Occipital lobe (tissue), 2 donors: Measurements from ENCODE around the gene FOXN1. TPM values are rescaled to one million over a fixed set of nuclear protein-coding genes. Genes with fewer than 3 reads are reported as not detected.

Source experiments
- DNase-seq: peaks from one replicate; lab custom pipeline; 2025; lab: John Stamatoyannopoulos, UW
- total RNA-seq: library from RNA; depleted of rRNA; stranded (reverse); fragments of >200 nt; gene quantifications from one replicate; pipeline ENCODE4 v1.2.3, GENCODE V29; 2014

The FOXN1 gene
- total RNA-seq, 1 donor from 2014 or later = not detected

DNA sequence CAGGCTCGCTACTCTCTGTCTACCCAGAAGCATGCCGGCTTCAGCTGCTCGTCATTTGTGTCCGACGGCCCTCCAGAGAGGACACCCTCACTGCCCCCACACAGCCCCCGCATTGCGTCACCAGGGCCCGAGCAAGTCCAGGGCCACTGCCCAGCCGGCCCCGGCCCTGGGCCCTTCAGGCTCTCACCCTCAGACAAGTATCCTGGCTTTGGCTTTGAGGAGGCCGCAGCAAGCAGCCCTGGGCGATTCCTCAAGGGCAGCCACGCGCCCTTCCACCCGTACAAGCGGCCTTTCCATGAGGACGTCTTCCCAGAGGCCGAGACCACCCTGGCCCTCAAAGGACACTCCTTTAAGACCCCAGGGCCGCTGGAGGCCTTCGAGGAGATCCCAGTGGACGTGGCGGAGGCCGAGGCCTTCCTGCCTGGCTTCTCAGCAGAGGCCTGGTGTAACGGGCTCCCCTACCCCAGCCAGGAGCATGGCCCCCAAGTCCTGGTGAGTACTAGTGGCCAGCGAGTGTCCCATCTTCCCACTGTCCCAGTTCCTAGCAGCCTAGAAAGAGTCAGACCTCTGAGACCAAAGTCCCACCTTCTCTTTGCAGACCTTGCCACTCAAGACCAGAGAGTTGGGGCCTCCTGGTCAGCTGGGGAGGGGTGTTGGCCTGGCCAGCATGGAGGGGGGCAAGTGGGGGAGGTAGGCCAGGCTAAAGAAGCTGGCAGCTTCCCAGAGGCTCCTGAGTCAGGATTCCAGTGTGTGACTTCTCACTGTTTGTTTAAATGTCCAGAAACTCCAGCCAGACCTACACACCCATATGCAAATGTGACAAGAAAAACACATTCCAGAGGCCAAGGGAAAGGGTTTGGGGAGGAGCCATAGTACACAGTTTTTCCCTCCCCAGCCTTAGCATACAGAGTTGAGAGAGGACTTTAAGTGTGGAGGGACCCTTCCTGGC lies 18.6 kb downstream of the FOXN1 start:
- no peak for DNase-seq

DNA sequence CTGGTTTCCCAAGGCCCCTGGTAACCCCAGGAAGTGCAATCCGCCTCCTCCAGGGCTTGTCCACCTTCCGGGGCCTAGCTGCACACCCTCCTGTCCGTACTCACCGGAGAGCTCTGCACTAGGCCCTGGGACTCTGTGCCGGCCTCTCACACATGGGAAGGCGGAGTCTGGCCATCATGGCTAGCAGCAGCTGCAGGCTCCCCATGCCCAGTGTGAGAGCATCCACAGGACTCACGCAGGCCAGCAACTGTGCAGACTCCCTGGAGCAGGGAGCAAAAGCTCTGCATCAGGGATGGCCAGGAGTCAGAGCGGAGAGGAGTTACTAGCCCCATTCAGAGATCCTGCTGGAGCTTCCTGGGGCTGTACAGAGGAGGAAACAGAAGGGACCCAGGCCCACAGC lies 20.2 kb downstream of the FOXN1 start:
- DNase-seq = no peak

DNA sequence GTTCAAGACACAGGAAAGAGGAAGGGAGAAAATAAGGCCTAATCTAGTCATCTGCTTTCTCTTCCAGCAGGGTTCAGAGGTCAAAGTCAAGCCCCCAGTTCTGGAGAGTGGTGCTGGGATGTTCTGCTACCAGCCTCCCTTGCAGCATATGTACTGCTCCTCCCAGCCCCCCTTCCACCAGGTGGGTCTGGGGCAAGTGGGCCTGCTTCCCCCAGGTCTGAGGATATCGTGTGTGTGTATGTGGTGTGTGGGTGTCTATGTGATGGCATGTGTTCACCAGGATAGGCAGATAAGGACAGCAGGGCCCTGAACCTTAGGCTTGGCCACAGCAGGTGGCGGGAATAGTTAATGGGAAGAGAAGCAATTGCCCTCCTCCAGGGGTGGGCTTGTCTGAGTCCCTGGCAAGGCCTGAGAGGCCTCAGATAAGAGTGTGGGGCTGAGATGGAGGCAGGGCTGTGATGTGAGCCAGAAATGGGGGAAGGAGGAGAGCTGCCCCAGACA lies 21.1 kb downstream of the FOXN1 start:
- no peak for DNase-seq

DNA sequence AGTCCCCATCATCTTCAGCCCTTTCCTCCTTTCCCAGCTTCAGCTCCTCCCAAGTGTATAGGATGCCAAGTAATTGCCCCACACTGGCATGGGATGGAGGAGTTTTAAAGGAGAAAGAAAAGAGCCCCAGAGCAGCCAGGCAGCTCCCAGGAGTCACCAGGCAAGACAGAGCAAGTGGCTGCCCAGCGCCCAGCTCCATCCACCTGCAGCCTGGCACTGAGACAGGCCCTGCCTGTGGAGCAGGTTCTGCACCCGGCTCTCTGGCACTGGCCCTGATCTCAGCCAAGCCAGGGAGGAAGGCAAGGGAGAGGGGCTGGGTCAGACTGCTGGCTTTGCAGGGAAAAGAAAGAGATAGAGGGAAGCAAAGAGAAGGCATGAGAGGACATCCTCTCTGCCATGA lies 21.7 kb downstream of the FOXN1 start:
- DNase-seq = no peak

DNA sequence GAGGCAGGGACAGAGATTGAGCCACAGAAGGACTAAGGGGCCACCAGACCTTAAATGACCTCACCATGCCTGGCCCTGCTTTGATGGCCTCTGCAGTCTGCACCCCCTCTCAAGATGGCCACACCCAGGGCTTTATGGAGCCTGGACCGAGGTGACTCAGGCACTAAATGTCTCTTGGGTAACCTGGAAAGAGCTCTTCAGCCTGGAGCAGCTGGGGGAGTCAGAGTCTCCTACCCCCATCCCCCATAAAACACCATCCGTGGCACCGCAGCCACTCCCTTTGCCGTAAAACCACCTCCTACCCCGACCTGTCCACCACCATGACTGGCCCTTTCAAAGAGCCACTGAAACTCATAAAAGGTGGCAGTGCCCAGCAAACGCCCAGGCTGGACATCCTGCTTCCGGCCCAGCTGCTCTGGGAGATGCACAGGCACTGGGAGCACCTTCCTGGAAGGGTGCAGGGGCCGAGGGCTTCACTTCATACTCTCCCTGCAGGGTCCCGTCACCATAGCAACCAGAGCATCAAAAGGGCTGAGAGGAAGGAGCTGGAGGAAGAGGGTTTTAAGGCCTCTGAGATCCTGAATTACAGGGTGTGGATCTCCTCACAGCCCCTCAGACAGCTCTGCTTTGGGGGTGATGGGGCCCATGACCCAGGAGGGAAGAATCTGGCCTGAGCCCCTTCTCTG lies 22.3 kb downstream of the FOXN1 start:
- no peak for DNase-seq

DNA sequence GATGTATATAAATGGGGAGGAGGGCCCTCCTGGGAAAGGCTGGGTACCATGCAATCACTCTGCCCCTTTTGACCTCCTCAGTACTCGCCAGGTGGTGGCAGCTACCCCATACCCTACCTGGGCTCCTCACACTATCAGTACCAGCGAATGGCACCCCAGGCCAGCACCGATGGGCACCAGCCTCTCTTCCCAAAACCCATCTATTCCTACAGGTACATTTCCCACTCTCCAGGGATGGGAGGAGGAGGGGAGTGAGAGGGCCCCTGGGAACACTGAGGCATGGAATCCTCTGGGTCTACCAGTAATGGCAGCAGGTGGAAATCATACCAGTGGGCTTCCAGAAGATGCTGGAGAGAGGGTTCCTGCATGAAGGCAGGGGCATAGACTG lies 22.9 kb downstream of the FOXN1 start:
- no peak for DNase-seq

DNA sequence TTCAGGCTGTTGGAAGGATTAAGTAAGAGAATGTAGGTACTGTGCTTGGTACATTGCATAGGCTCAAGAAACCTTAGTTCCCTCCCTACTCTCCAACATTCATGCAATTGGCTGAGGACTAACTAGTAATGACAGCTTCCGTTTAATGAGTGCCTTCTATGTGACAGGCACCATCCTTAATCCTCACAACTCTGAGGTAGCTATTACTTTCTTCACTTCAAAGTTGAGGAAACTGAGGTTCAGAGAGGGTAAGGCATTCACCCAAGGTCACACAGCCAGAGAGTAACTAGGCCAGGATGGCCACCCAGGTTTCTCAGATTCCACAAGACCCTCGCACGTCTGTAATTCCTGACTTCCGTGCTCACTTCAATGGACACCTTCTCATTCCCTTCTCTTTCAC lies 24.1 kb downstream of the FOXN1 start:
- no peak for DNase-seq

DNA sequence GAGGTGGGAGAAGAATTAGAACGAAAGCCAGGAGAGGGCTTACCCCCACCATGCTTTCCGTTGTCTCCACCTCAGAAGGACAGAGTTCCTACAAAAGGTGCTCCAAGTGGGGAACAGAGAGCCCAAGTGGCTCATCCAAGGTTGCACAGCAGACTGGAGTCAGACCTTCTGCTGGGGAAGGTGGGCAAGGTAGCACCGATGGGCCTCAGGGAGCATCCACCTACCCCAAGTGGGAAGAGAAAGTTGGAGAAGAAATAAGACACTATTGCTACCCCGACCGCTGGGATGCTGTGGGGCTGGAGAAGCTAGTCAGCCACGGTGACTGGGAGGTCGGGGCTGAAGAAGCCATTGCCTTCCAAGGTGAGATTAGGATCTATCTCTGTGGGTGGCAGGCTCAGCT lies 24.8 kb downstream of the FOXN1 start:
- no peak for DNase-seq

DNA sequence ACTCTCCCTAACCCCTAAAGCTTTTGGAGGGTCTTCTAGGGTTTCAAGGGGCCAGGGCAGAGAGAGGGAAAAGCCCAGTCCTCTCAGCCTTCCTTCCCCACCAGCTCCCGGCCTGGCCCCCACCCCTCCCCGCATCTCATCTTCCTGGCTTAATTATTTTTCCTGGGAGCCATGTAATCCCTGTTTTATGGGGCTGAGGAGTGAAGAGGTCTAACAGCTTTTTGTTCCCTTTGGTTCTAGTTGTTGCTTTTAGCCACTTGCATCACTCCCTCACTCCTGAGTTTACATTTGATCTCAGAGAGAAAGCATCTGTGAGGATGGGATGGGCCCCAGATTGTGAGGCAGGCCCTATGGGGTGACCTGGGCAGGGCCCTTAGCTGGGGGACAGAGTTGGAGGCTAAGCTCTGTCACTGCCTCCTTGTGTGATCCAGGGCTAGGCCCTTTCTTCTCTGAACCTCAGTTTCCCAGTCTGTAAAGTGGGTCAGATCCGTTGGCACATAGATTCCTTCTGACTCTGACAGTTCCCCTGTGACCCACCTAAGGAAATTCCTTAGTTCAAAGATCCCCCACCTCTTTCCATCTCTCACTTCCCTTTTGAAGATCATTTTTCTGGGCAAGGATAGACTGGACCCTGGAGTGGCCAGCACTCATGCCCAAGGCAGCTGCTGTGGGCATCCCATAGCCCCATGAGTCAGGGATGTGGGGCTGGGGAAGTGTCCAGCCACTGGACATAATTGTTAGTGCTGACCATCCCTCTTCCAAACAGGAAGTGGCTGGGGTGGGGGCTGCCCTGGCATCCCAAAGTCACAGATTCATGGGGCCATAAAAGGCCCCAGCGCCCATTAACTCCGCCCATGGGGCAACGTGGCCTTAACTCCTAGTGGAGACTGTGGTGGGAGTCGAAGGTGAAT lies 26.2 kb downstream of the FOXN1 start:
- DNase-seq = no peak

DNA sequence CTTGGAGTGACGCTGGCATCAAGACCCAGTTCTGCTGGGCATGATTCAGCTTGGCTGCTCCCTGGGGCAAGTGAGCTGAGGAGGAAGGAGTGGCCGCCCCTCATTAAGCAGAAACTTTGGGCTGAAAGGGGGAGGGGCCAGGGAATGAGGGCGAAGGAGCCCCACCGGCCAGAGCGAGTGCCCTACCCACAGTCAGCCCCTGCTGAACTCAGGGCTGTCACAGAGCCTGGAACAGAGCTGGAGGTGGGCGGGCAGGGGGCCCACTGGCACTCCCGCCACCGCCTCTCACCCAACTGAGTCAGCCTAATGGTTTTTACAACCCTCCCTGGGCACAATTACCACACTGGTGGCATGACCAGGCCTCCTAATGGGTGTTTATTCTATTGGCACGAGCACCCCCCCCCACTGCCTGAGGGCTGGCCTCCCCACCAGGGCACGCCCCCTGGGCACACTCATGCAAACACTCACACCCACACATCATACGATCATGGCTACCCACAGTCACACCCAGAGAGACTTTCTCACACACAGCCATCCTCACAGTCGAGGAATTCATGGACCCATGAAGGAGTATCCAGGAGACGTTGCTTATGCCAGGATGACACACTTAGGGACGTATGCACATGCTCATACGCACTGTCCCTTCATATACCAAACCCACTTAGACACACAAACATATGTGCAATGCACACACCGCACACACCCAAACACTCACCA lies 27.1 kb downstream of the FOXN1 start:
- no peak for DNase-seq

DNA sequence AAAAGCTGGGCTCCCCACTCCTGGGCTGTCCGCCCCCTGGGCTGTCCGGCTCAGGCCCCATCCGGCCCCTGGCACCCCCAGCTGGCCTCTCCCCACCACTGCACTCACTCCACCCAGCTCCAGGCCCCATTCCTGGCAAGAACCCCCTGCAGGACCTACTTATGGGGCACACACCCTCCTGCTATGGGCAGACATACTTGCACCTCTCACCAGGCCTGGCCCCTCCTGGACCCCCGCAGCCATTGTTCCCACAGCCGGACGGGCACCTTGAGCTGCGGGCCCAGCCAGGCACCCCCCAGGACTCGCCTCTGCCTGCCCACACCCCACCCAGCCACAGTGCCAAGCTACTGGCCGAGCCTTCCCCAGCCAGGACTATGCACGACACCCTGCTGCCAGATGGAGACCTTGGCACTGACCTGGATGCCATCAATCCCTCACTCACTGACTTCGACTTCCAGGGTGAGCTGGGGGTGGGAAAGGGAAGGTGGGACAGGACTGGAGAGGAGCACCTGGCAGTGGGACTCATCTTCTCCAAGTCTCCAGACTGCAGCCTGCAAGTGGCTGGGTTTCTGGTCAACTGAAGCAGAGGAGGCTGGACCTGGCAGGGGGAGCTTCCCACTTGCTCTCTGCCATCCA lies 28.7 kb downstream of the FOXN1 start:
- no peak for DNase-seq

DNA sequence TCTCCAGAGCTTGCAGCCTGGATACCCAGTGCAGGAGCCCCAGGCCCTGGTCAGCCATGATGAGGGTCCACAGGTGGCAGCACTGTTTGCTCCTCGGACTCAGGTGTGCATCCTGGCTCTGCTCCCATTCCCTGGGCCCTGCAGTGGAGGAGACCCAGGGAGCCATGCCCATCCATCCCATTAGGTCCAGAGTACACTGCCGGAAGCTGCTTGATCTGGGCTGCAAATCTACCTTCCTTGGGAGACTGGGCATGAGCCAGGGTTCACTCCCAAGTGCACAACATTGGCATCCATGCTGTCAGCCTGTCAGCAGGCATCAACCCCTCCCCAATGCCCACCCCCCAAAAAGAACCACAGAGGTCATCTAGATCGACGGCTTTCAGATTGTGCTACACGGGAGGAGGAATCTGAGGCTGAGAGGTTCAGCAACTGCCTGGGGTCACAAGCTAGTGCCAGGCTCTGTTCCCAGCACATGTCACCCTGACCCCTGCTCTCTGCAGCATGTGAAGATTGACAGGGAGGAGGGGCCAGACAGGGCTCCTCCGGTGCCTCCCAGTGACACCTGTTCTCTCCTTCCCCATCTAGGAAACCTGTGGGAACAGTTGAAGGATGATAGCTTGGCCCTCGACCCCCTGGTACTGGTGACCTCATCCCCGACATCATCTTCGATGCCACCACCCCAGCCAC lies 30.5 kb downstream of the FOXN1 start:
- no peak for DNase-seq

DNA sequence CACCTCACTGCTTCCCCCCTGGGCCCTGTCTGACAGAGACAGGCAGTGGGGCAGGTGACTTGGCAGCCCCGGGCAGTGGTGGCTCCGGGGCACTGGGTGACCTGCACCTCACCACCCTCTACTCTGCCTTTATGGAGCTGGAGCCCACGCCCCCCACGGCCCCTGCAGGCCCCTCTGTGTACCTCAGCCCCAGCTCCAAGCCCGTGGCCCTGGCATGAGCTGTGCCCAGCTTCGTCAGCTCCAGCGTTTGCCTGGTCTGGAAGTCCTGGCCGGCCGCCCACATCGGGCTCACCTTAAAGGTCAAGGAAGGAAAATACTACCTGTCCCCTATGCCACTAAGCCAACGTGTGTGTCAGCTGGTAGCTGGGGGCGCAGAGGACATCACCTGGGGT lies 31.1 kb downstream of the FOXN1 start:
- DNase-seq = no peak

DNA sequence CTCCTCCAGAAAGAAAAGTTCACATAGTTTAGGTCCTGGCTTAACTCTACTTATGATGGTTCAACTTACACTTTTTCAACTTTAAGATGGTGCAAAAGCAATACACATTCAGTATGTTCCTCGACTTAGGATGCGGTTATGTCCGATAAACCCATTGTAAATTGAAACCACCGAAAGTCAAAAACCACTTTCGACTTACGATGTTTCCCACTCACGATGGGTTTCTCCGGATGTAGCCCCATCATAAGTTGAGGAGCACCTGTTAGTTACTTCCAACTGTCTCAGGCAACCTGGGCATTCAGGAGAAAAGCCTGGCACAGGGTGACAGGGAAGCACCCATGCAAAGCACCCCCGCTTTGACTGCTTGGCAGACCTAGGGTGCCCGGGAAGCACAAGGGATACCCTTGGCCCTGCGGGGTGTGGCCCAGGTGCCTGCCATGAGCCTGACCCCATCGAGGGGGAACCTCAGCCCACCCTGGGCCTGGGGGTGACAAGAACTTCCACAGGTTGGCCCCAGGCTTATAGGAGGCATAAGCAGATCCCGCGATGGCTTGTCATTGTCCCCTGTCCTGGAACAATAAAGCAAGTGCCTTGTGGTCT lies 32.2 kb downstream of the FOXN1 start:
- DNase-seq = no peak

DNA sequence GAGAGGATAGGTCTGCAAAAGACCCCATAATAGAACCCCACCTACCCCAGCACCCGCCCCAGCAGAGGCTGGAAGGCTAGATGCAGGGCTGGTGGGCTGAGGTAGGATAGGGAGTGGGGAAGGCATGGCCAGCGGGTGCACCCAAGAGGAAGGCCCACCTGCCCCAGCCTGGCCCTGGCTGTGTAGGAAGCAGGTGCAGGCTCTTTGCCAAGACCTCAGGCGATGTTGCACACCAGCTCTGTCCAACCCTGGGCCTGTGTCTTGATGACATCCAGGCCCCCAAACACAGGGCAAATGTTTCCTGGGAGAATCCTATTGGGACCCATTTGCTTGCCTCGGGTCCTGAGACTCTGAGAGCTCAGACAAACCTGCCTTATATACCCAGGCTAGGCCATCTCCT lies 34.1 kb downstream of the FOXN1 start:
- no peak for DNase-seq

DNA sequence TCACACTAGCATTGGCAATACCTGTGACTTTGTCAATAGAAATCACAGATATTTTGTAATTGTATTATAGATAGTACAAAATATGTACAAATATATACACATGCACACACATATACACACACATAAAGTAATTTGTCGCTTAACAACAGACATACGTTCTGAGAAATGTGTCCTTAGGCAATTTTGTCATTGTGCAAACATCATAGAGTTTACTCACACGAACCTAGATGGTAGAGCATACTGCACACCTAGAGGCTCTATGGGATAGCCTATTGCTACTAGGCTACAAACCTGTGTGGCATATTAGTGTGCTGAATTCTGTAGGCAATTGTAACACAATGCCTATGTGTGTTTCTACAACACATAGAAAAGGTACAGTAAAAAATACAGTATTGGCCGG lies 35.3 kb downstream of the FOXN1 start:
- DNase-seq = no peak

DNA sequence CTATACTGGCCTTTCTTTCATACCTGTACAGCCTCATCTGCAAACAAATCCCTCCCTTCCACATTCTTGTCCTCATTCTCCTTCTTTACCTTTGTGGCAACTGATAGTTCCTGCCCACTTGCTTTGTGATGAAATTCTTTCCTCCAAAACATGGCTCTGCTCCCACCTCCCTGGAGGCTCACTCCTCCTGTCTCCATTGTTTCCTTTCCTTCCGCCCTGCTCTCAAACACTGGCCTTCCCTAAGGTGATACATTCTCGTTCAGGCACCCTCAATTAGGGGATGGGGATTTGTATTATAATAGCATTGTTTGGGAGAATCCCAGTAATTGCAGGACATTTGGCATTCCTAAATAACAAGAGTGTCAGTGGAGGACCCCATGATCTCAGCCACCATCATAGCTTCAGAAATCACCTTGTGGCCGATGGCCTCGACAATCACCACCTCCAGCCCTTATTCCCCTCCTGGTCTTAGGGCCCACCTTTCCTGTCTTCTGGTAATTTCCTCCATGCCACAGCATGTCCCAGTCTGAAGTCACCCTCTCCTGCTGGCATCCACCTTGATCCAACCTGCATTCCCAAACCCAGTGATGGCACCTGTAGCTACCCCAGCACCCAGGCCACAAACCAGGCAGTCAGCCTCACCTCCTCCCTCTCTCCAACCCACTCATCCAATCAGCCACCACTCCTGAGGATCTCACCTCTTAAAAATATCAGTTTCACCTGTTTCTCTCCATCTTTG lies 38.4 kb downstream of the FOXN1 start:
- DNase-seq = no peak

DNA sequence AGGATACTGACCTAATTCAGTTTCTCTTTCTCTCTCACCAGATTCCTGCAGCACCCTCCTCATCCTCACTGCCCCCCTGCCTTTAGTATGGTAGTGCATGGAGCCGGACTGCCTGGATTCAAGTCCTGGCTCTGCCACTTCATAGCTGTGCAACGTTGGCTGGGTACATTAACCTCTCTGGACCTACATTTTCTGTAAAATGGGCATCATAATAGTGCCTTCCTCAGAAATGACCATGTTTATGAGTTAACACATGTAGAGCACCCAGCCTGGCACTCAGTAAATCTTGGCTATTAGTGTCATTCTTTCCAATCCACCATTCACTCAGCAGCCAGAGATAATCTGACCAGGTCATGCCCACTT lies 39.0 kb downstream of the FOXN1 start:
- no peak for DNase-seq
